GM23248 (cell line): ENCODE measurements around the gene ST3GAL3.

ENCODE experiments used
- EZH2 ChIP-seq: fragments of 200-600 bp; sonication (generic); IDR thresholded peaks from 2 replicates; pipeline ENCODE4 v1.6.1; 2018; ENCODE audit warnings: antibody characterized with exemption, mild to moderate bottlenecking; ENCODE audit not compliant: insufficient read depth, poor library complexity, severe bottlenecking
- EZH2phosphoT487 ChIP-seq: fragments of 200-600 bp; sonication (generic); IDR thresholded peaks from 2 replicates; pipeline ENCODE4 v1.6.1; 2018; ENCODE audit warnings: antibody characterized with exemption, moderate library complexity, mild to moderate bottlenecking, low read depth; ENCODE audit not compliant: insufficient read depth

DNA sequence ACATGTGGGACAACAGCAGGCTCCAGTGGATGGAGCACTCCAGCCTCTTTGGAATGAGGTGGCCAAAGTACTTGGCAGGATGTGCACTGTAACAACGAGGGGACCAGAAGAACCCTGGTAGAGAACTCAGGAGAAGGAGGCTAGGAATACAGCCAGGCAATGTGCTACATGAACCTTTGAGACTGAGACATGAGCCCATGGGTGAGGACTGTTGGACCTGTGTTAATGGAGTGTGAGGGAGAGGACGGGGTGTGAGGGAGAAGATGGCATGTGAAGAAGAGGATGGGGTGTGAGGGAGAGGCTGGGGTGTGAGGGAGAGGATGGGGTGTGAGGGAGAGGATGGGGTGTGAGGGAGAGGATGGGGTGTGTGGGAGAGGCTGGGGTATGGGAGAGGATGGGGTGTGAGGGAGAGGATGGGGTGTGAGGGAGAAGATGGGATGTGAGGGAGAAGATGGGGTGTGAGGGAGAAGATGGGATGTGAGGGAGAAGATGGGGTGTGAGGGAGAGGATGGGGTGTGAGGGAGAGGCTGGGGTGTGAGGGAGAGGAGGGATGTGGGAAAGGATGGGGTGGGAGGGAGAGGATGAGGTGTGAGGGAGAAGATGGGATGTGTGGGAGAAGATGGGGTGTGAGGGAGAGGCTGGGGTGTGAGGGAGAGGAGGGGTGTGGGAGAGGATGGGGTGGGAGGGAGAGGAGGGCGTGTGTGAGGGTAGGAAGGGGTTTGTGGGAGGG is 164.0 kb downstream of the ST3GAL3 start:
- TF ChIP-seq EZH2phosphoT487 (no peak), EZH2 (no peak)
